ENCODE measurements around the gene RPS15.

The RPS15 gene

DNA sequence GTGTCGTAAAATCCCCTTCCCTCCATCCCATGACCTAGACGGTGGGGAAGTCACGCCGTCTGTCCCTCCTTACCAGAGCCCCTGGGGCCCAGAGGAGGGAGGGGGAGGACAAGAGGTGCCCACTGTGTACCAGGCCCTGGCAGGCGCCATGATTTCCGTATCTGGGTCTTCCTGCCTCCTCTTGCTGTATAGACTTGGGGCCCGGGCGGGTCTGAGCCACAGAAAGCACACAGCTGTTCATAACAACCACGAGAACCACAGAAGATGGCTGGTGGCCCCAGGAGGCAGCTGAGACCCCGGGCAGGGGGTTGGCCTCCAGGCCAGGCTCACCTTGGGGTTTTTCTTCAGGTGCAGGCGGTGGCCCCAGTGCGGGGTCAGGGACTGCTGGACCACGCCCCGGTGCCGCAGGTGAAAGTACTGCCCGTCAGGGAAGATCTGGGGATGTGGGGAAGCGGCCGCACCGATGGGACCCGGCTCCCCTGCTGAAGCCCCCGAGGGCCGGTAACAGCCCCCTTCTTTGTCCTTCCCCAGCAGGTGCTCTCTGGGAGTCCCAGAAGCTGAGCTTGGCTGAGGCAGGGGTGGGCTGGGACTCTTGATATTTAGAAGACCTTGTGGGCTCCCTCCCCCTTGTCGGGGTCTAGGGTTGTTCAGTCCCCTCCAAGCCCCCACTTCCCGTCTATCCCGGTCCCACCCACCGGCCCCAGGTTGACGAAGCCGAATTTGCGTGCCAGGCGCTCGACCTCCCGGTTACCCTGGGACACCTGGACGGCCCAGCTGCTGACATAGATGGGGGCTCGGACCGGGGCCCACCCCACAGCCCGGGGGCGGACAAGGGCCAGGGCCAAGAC is 51.5 kb downstream of the RPS15 start:
- peak; percentile 47 for DNase-seq
